ENCODE measurements around the gene TAS2R16.

The TAS2R16 gene

GRCh38 chr7:122995600-122995999 is at the start of gene TAS2R16:
TSS of gene TAS2R16 (minus strand) at chr7:122995700. CDS start at chr7:122995634, 66 bp downstream.
- DNase-seq (ENCODE audit: low spot score), result no peak

- no peak for DNase-seq (ENCODE audit: low spot score)
Observed at GRCh38 chr7:123043642-123044041, 48.1 kb upstream of the TAS2R16 start.

- no peak for DNase-seq (ENCODE audit: low spot score)
Observed at GRCh38 chr7:123041101-123041500, 45.6 kb upstream of the TAS2R16 start.

GRCh38 chr7:123039269-123039668 is 43.8 kb upstream of the TAS2R16 start:
- DNase-seq (ENCODE audit: low spot score), result no peak

- no peak for DNase-seq (ENCODE audit: low spot score)
Observed at GRCh38 chr7:123034106-123034505, 38.6 kb upstream of the TAS2R16 start.

- DNase-seq (ENCODE audit: low spot score), result no peak
Observed at GRCh38 chr7:123030631-123031030, 35.1 kb upstream of the TAS2R16 start.

GRCh38 chr7:123028339-123028738 is 32.8 kb upstream of the TAS2R16 start:
- no peak for DNase-seq (ENCODE audit: low spot score)

GRCh38 chr7:123026251-123026650 is 30.8 kb upstream of the TAS2R16 start:
- DNase-seq (ENCODE audit: low spot score), result no peak

- DNase-seq (ENCODE audit: low spot score), result no peak
Observed at GRCh38 chr7:123024989-123025758, 29.7 kb upstream of the TAS2R16 start.

GRCh38 chr7:123023126-123023525 is 27.6 kb upstream of the TAS2R16 start:
- no peak for DNase-seq (ENCODE audit: low spot score)

GRCh38 chr7:123022576-123022975 is 27.1 kb upstream of the TAS2R16 start:
- no peak for DNase-seq (ENCODE audit: low spot score)

GRCh38 chr7:123012435-123012834 is 16.9 kb upstream of the TAS2R16 start:
- DNase-seq (ENCODE audit: low spot score), result no peak

GRCh38 chr7:123011766-123012369 is 16.4 kb upstream of the TAS2R16 start:
- DNase-seq (ENCODE audit: low spot score), result no peak

GRCh38 chr7:123004931-123005330 is 9.4 kb upstream of the TAS2R16 start:
- no peak for DNase-seq (ENCODE audit: low spot score)

- DNase-seq (ENCODE audit: low spot score), result no peak
Observed at GRCh38 chr7:123003539-123004126, 8.1 kb upstream of the TAS2R16 start.

- no peak for DNase-seq (ENCODE audit: low spot score)
Observed at GRCh38 chr7:122989577-122989976, 5.9 kb downstream of the TAS2R16 start.

GRCh38 chr7:122989041-122989440 is 6.5 kb downstream of the TAS2R16 start:
- no peak for DNase-seq (ENCODE audit: low spot score)

GRCh38 chr7:122988333-122988732 is 7.2 kb downstream of the TAS2R16 start:
- no peak for DNase-seq (ENCODE audit: low spot score)

- no peak for DNase-seq (ENCODE audit: low spot score)
Observed at GRCh38 chr7:122987463-122987862, 8.0 kb downstream of the TAS2R16 start.

GRCh38 chr7:122984021-122984420 is 11.5 kb downstream of the TAS2R16 start:
- DNase-seq (ENCODE audit: low spot score), result no peak

- DNase-seq (ENCODE audit: low spot score), result no peak
Observed at GRCh38 chr7:122983261-122983660, 12.2 kb downstream of the TAS2R16 start.

GRCh38 chr7:122975341-122975740 is 20.2 kb downstream of the TAS2R16 start:
- DNase-seq (ENCODE audit: low spot score), result no peak

GRCh38 chr7:122974229-122974628 is 21.3 kb downstream of the TAS2R16 start:
- DNase-seq (ENCODE audit: low spot score), result no peak
